Measurements from ENCODE around the gene RPP25. TPM values are rescaled to one million over a fixed set of nuclear protein-coding genes. Genes with fewer than 3 reads are reported as not detected.

The RPP25 gene
- total and polyA plus RNA-seq, 2 of the 13 experiments (the other 11 are each of a cell fraction or from before 2014, with no cell fraction given), result 0.05 to 0.11 TPM

DNA sequence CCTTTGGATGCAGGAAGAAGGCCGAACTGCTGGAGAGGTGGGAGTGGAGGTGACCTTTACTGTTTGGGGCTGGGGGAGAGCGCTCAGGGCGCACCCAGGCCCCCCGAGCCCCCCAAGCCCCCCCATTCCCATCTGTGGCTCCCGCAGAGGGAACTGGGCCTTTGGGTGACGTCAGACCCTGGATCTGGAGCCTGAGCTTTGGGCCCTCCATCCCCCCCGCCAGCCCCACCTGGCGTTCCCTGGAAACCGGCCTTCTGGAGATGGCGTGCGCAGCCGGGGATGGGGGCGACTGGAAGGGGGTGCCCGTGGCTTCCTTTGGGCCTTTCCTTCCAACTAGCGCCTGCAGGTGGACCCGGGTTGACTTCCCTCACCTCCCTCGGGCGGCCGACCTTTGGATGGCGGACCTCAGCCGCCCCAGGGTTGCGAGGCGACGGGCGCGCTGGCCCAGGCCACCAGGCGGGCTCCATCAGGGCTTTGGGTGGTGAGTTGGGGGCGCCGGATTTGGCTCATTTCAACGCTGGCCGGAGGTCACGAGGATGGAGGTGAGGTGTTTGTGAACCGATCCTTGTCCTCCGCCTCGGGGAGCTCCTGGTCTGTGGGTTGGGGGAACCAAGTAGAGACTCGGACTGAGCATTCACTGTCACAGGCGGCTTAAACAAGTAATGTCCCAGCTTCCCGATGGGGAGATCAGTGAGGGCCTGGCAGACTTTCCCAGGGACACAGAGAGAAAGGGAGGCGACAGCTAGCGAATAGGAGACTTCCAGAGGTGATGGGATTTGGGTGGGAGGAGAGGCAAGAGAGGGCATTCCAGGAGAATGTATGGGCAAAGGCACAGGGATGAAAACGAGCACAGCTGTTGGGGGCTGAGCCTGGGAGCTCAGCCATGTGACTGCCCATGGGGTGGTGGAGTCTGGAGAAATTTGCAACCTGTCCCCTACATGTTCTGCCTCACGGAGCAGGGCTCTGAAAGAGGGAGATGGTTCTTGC is 39.5 kb upstream of the RPP25 start (continued):
- TF ChIP-seq BRD4 (CRISPR knock-in tag; IDR thresholded peaks at IDR 0.05) (no peak), ZSCAN25 (CRISPR knock-in tag; IDR thresholded peaks at IDR 0.05) (no peak), FOXO1 (CRISPR knock-in tag; IDR thresholded peaks at IDR 0.05) (no peak), ZNF33B (CRISPR knock-in tag; IDR thresholded peaks at IDR 0.05) (no peak), ZNF639 (CRISPR knock-in tag; conservative IDR thresholded peaks at IDR 0.05) (no peak), ZFP82 (CRISPR knock-in tag; IDR thresholded peaks at IDR 0.05; ENCODE audit: borderline replicate concordance) (no peak), HNRNPH1 (optimal IDR thresholded peaks at IDR 0.05; ENCODE audit: low read depth, low read length) (no peak), PPARG (CRISPR knock-in tag; conservative IDR thresholded peaks at IDR 0.05) (no peak), SIX4 (CRISPR knock-in tag; IDR thresholded peaks at IDR 0.05) (no peak; the same call in 1 of the 2 replicates), HOXA5 (CRISPR knock-in tag; IDR thresholded peaks at IDR 0.05) (no peak), ZNF619 (CRISPR knock-in tag; IDR thresholded peaks at IDR 0.05) (no peak), ZNF782 (CRISPR knock-in tag; IDR thresholded peaks at IDR 0.05; ENCODE audit: borderline replicate concordance) (no peak), ZNF660 (CRISPR knock-in tag; IDR thresholded peaks at IDR 0.05; ENCODE audit: borderline replicate concordance, low read depth) (no peak), SRF (IDR thresholded peaks at IDR 0.05; ENCODE audit: low read depth, low read length) (no peak), SP2 (CRISPR knock-in tag; IDR thresholded peaks at IDR 0.05) (no peak), RBM39 (IDR thresholded peaks at IDR 0.05; ENCODE audit: low read depth, low read length, poor library complexity, severe bottlenecking) (no peak), ZNF503 (CRISPR knock-in tag; IDR thresholded peaks at IDR 0.05) (no peak), HOXA7 (CRISPR knock-in tag; IDR thresholded peaks at IDR 0.05) (no peak), KLF6 (CRISPR knock-in tag; IDR thresholded peaks at IDR 0.05) (no peak), ZZZ3 (CRISPR knock-in tag; IDR thresholded peaks at IDR 0.05; ENCODE audit: borderline replicate concordance) (peak; percentile 30; the same call in 1 of the 2 replicates)
- TF ChIP-seq, protein P1, sequence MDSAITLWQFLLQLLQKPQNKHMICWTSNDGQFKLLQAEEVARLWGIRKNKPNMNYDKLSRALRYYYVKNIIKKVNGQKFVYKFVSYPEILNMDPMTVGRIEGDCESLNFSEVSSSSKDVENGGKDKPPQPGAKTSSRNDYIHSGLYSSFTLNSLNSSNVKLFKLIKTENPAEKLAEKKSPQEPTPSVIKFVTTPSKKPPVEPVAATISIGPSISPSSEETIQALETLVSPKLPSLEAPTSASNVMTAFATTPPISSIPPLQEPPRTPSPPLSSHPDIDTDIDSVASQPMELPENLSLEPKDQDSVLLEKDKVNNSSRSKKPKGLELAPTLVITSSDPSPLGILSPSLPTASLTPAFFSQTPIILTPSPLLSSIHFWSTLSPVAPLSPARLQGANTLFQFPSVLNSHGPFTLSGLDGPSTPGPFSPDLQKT (CRISPR knock-in tag; IDR thresholded peaks at IDR 0.05; ENCODE audit: borderline replicate concordance), result no peak
- TF ChIP-seq, protein P2, sequence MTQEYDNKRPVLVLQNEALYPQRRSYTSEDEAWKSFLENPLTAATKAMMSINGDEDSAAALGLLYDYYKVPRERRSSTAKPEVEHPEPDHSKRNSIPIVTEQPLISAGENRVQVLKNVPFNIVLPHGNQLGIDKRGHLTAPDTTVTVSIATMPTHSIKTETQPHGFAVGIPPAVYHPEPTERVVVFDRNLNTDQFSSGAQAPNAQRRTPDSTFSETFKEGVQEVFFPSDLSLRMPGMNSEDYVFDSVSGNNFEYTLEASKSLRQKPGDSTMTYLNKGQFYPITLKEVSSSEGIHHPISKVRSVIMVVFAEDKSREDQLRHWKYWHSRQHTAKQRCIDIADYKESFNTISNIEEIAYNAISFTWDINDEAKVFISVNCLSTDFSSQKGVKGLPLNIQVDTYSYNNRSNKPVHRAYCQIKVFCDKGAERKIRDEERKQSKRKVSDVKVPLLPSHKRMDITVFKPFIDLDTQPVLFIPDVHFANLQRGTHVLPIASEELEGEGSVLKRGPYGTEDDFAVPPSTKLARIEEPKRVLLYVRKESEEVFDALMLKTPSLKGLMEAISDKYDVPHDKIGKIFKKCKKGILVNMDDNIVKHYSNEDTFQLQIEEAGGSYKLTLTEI (CRISPR knock-in tag; conservative IDR thresholded peaks at IDR 0.05), result no peak
- TF ChIP-seq, protein P3, sequence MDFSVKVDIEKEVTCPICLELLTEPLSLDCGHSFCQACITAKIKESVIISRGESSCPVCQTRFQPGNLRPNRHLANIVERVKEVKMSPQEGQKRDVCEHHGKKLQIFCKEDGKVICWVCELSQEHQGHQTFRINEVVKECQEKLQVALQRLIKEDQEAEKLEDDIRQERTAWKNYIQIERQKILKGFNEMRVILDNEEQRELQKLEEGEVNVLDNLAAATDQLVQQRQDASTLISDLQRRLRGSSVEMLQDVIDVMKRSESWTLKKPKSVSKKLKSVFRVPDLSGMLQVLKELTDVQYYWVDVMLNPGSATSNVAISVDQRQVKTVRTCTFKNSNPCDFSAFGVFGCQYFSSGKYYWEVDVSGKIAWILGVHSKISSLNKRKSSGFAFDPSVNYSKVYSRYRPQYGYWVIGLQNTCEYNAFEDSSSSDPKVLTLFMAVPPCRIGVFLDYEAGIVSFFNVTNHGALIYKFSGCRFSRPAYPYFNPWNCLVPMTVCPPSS (IDR thresholded peaks at IDR 0.05), result no peak

Measured in HepG2 (cell line).